GM19099 (cell line): Measurements from ENCODE around the gene SLC27A2.

ENCODE experiments used
- POLR2A ChIP-seq: IDR thresholded peaks from 3 replicates; pipeline ENCODE4 v1.6.1; 2011; ENCODE audit warnings: low read depth; ENCODE audit not compliant: insufficient read length; ENCODE audit errors: extremely low read depth

SLC27A2 gene

DNA sequence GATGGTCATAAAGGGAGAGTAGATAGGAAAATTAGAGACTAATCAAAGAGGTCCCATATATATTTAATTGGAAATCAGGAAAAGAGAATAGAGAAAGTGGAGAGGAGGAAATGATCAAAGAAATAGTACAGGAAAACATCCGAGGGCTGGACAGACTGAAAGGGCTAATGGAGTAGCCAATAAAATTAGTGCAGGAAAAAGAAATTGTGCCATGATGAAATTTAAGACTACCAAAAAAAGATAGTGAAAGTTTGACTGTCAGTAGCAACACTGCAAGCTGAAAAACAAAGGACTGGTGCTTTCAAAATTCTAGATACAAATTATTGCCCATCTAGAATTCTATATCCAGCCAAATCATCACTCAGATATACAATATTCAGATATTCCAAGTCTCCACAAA is 36.3 kb downstream of the SLC27A2 start:
- TF ChIP-seq POLR2A = no peak

DNA sequence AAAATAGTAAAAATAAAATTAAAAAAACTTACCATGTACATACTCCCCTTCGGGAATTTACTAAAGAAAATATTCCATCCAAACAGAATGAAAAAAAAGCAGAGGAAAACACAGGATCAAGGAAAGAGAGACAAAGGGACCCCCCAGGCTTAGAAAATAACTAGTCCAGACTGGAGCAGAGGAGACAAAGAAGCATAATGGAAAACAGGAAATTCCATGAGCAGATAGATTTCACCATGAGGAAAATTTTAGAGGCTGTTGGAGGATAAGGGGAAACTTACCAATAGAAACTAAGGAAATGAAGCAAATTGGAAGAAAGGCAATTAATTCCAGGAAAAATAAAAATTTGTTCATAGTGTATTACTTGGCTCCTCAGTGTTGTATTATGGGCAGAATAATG is 36.7 kb downstream of the SLC27A2 start:
- no peak for TF ChIP-seq POLR2A

DNA sequence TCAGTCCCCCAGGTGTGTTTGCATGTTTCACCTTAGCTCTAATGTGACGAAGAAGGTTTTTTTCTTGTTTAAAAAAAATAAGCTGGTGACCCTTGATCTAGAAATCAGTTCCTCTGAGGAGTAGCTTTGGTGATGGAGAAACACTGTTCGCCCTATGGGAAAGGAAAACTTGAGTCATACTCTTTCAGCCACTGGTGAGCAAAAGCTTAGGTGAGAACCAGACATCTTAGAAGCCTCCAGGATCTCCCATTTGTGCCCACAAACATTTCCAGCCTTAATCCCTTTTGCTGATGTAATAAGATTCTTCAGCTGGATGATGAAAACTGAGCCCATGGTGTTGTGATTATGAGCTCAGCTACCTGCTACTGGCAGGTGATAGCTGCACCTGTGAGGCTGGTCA is 37.8 kb downstream of the SLC27A2 start:
- TF ChIP-seq POLR2A = no peak

DNA sequence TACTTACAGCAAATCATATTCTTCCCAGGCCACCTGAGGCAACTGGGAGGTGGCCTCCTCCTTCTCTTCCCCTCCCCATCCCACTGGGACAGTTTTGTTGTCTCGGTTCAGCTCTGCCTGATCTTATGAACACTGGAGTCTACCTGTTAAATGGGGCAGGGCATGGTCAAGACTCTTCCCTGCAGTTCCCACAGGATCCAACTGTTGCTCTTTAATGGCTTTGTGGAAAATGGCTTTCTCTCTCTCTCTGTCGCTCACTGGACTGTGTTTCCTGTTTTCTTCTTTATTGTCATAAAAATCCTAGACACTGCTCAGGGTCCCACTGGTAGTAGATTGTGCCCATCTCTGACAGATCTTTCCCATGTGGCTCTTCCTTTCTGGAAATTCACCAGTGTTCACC is 40.2 kb downstream of the SLC27A2 start:
- TF ChIP-seq POLR2A = no peak

DNA sequence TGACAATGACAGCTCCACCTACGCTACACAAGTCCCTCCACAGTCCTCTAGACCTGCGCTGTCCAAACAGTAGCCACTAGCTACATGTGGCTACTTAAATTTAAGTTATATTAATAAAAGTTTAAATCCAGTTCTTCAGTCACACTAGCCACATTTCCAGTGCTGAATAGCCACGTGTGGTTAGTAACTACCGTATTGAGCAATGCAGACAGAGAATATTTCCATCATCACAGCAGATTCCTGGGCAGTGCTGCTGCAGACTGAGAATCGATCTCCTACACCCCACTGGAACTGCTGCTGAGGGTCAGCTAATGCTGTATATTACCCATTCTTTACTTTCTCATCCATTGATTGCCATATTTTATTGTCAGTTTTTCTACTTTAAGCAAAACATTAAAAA is 42.6 kb downstream of the SLC27A2 start:
- TF ChIP-seq POLR2A = no peak

DNA sequence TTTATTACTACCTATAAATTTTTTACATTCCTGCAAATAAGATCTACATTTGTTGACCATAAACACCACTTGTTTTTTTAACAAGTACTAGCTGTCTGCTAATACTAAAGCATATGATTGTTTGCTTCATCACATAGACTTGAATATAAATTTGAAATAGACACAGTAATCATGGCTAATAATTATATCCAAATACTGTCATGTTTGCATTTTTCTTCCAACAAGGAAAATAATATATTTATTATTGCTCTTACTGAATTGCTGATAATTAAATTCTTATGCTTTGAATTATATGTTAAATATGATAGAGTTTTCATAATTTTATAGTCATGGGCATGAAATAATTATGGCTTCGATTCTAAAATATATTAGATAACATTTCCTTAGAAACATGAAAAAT is 43.1 kb downstream of the SLC27A2 start:
- TF ChIP-seq POLR2A = no peak

DNA sequence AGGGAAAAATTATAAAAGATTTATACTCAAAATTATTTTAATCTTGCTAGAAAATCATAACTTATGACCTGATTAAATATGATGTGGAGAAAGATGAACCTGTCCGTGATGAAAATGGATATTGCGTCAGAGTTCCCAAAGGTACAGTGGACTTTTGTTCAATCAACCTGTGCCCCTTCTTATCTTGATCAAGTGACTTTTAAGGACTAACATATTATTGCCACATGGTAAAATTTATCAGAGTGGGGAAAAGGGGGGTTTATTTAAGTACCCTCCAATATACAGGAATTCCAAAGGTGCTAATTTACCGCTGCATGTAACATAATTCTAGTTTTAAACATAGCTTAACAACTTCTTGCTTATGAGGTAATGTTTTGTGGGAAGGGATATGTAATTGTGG is 43.9 kb downstream of the SLC27A2 start:
- TF ChIP-seq POLR2A = no peak

DNA sequence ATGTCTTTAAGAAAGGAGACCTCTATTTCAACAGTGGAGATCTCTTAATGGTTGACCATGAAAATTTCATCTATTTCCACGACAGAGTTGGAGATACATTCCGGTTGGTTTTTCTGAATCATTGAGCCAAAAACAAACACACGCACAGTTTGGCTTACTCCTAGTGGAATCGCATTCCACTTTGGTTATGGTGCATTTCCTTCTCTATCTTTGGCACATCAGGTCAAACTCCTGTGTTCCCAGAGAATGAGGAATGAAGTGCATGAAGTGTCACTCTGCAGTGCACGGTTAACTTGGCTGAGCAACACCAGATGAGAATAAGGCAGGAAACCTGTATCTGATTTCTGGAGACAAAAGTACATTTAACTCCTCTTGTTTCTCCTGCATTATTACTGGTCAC is 45.1 kb downstream of the SLC27A2 start:
- no peak for TF ChIP-seq POLR2A

DNA sequence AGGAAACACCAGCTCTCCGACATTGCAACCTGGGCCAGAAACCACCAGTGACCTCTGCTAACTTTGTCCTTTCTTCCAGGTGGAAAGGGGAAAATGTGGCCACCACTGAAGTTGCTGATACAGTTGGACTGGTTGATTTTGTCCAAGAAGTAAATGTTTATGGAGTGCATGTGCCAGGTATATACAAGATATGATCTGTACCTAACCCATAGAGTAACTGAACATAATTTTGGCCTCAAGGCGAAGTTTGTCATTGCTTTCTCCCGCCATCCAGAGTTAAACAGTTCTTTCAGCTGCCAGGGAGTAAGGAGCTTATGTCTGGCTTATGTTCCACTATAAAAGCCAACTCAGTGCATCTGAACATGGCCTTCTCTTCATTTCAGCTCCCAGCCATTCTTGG is 46.9 kb downstream of the SLC27A2 start:
- no peak for TF ChIP-seq POLR2A

DNA sequence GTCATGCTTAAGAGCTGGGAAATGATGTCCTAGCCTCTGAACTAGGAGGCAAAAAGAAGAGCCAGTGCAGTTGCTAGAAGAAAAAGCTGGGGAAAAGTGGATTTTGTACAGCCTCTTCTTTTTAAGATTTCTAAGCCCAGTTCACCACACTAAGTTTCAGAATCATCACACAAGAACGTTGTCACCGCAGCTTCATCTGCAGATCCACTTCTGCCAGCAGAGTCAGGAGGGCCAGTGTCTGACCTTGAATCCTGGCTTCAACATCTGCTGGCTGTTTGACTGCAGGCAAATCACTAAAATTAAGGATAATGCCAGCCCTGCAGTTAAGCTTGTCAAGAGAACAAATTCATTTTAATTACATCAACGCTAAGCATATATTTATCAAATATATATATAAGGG is 47.3 kb downstream of the SLC27A2 start:
- no peak for TF ChIP-seq POLR2A

DNA sequence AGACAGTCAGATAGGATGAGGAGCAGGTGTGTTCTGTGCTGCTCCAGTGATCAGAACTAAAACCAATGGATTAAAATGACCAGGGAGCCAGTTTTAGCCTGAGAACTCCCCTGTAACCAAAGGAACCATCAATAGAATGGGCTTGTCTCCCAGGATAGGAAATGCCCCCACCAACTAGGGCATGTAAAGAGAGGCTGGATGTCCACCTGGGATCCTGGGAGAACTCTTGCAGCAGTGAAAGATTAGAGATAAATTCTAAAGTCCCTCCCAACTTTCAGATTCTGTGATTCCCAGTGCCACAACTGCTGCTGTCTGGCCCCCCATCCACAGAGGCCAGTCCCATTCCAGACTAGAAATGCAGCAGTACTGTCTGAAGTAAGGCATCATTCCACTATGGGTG is 49.8 kb downstream of the SLC27A2 start:
- no peak for TF ChIP-seq POLR2A

DNA sequence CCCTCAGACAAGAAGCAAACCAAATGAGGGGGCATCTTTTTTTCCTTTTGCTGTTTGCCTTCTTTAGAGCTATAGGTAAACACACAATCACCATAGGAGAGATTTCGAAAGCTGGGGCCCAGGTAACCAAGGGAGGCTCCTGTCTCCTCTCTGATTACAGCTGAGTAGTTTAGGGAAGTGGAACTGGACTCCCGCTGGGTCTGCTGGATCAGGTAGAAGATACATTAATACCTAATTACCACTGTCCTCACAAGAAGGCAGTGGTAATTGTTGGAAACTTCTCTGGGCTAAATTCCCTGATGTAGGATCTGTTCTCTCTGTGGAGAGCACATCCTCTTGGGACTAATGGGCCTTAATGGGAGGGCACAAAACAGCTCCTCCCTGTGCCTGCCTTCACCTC is 50.8 kb downstream of the SLC27A2 start:
- TF ChIP-seq POLR2A = no peak

DNA sequence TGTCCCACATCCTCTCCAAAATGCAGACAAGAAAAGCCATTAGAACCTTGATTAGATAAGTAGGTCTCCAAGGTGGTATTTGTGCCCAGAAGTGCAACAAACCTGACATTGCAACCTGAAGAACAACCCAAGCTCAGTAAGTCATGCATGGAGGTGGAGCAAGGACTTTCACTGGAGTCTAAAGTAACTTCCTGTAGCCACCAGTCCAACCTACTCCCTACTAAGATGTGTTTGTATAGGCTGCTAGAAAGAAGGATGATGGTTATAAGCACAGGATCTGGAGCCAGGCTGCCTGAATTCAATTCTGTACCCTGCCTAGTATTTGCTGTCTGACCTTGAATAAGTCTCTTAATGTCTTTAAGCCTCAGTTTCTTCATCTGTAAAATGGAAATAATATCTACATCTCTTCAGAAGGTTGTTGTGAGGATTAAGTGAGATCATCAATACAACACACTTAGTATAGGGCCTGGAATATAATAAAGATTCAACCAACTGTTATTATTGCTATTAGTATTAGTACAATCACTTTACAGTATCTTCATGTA is 51.3 kb downstream of the SLC27A2 start:
- TF ChIP-seq POLR2A = no peak

DNA sequence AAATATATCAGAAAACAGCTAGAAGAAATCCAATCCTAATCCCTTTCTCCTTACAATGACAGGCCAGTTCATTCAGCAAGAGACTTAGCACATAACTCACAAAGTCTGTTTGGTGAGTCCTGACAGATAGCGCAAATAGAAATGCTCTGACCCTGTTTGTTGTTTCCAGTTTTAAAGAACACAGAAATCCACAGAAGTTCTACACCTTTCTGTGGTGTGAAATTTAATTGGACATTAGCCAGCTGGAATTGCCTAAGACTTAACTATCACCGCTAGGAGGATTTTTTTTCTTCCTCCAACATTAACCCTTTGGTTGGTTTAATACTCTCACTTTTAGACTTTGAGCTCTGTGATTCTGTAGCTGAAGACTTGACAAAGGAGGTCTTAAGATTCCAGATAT is 52.8 kb downstream of the SLC27A2 start:
- TF ChIP-seq POLR2A = no peak

DNA sequence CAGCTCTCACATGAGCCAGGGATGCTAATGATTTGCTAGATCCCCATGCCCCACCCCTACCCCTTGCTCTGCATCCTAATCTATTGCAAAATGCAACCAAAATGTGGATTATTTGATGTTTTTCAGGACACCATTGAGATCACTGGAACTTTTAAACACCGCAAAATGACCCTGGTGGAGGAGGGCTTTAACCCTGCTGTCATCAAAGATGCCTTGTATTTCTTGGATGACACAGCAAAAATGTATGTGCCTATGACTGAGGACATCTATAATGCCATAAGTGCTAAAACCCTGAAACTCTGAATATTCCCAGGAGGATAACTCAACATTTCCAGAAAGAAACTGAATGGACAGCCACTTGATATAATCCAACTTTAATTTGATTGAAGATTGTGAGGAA is 53.8 kb downstream of the SLC27A2 start:
- TF ChIP-seq POLR2A = no peak

DNA sequence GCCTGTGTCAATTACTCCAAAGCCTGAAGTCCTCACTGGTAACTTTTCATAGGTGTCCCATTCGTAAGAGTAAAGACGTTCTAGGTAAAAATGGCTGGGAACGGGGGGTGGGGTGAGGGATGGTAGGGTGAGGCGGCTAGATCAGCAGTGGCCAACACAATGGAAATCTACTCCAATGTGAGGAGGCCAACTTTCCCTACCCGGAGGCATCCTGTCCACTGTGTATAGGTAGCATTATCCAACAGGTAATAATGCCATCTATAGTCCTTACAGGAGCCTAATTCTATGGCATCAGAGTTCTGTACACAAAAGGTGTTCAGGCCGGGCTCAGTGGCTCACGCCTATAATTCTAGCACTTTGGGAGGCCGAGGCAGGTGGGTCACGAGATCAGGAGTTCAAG is 54.4 kb downstream of the SLC27A2 start:
- TF ChIP-seq POLR2A = no peak

DNA sequence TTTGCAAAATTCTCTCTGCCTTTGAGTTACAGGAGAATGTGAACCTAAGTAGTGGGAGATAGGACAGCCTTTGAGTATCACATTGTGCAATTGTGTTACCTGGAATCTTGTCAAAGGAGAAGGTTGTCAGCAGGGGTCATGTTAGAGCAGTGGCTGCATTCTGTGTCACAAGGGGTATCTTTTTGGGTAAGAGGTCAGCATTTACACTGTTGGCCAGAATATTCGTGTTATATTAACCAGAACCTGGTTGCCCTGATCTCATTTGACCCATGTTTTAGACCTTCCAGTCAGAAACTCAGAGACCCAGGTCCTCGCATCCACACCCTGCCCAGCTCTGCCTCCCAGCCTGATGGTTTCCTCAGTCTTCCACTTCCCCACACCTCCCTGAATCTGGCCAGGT is 56.3 kb downstream of the SLC27A2 start:
- no peak for TF ChIP-seq POLR2A
